Endothelial cell of umbilical vein (primary cell): ENCODE measurements around the gene KIN. TPM values are rescaled to one million over a fixed set of nuclear protein-coding genes. Genes with fewer than 3 reads are reported as not detected.
"Not testable (repeated sequence)": the region's sequence is repeated elsewhere in the genome, so short reads cannot be mapped to it uniquely, and the experiment has no call there.

Source experiments
- BruUV-seq: library from RNA; stranded (reverse); fragments of 400-500 nt; replicated peaks from 2 replicates; lab custom pipeline; 2021; lab: Mats Ljungman, UMichigan
- CTCF ChIA-PET: fragments of 300-600, 350-600 bp; sonication (Branson Sonifier 250); formaldehyde crosslinking; loops from one replicate; lab custom pipeline; 2021; ENCODE audit warnings: antibody characterized with exemption, inconsistent platforms; lab: Charles Lee
- POLR2A ChIA-PET: fragments of 300-600, 350-600 bp; sonication (Branson Sonifier 250); formaldehyde crosslinking; loops from one replicate; lab custom pipeline; 2021; ENCODE audit warnings: antibody characterized with exemption, inconsistent platforms; lab: Charles Lee
- DNase-seq: peaks from one replicate; pipeline ENCODE4 v3.0.0-alpha.2; 2011; ENCODE audit warnings: low read depth, low spot score
- FAIRE-seq: peaks from 2 replicates; lab custom pipeline; 2011; peaks lifted over from hg19 to GRCh38; lab: Jason Lieb, UNC
- H2AFZ ChIP-seq: 2 replicates; pipeline ENCODE4 v1.6.0; 2012; ENCODE audit warnings: low read depth, low read length, control low read depth, inconsistent platforms
- H3K27ac ChIP-seq: 2 replicates; pipeline ENCODE4 v1.5.1; 2011; ENCODE audit warnings: low read depth, mild to moderate bottlenecking, control low read depth, low read length, moderate library complexity; ENCODE audit not compliant: insufficient read depth
- H3K27me3 ChIP-seq, 2 experiments: 2 replicates each; pipeline versions ENCODE4 v1.6.0 to v1.6.1; 2011; ENCODE audit warnings: low read length in 2 of 2, mixed read lengths in 1 of 2; ENCODE audit not compliant: control insufficient read depth in 2 of 2, insufficient read depth in 2 of 2
- H3K36me3 ChIP-seq, 2 experiments: 2 replicates in 1 of 2; 3 replicates in 1 of 2; pipeline ENCODE4 v1.5.1; 2011; ENCODE audit warnings: low read length in 2 of 2, mild to moderate bottlenecking in 1 of 2, moderate library complexity in 1 of 2; ENCODE audit not compliant: control insufficient read depth in 2 of 2, insufficient read depth in 2 of 2; ENCODE audit errors: extremely low read depth in 1 of 2
- H3K4me1 ChIP-seq: 3 replicates; pipeline ENCODE4 v1.5.1; 2011; ENCODE audit warnings: mild to moderate bottlenecking, low read length; ENCODE audit not compliant: control insufficient read depth, insufficient read depth; ENCODE audit errors: extremely low read depth
- H3K4me2 ChIP-seq: 2 replicates; pipeline ENCODE4 v1.6.1; 2011; ENCODE audit warnings: low read length, control low read depth, mixed read lengths; ENCODE audit not compliant: insufficient read depth
- H3K4me3 ChIP-seq, 3 experiments: fragments of 200-600 bp in 1 of 3; sonication (generic), shearing (Covaris generic) in 1 of 3; replicated peaks in 1 of 3; 2 replicates each; pipeline ENCODE4 v1.5.1; 2011 to 2016; ENCODE audit warnings: control low read depth in 3 of 3, low read length in 3 of 3, mild to moderate bottlenecking in 2 of 3, inconsistent platforms in 1 of 3, low read depth in 1 of 3, moderate library complexity in 1 of 3; ENCODE audit not compliant: insufficient read depth in 1 of 3
- H3K79me2 ChIP-seq: 2 replicates; pipeline ENCODE4 v1.6.0; 2012; ENCODE audit warnings: low read length, inconsistent platforms; ENCODE audit not compliant: control insufficient read depth, insufficient read depth
- H3K9ac ChIP-seq: replicated peaks from 2 replicates; pipeline ENCODE3; 2011; ENCODE audit warnings: low read length, control low read depth; ENCODE audit not compliant: insufficient read depth; ENCODE audit errors: extremely low read depth
- H3K9me1 ChIP-seq: replicated peaks from 3 replicates; pipeline ENCODE4 v1.6.0; 2011; ENCODE audit warnings: mild to moderate bottlenecking, low read length; ENCODE audit not compliant: control insufficient read depth, insufficient read depth; ENCODE audit errors: extremely low read depth
- H3K9me3 ChIP-seq: replicated peaks from 2 replicates; pipeline ENCODE4 v1.5.1; 2012; ENCODE audit warnings: low read length, inconsistent platforms; ENCODE audit not compliant: control insufficient read depth, insufficient read depth
- H4K20me1 ChIP-seq: replicated peaks from 2 replicates; pipeline ENCODE3; 2011; ENCODE audit warnings: mild to moderate bottlenecking, low read length; ENCODE audit not compliant: control insufficient read depth, insufficient read depth; ENCODE audit errors: extremely low read depth
- CTCF ChIP-seq, 2 donors: IDR thresholded peaks; 1 replicate in 1 of 2; 2 replicates in 1 of 2; pipeline ENCODE4 v1.5.1; 2011; ENCODE audit warnings: low read length in 2 of 2, mild to moderate bottlenecking in 2 of 2, moderate library complexity in 2 of 2, control low read depth in 1 of 2, inconsistent platforms in 1 of 2, low read depth in 1 of 2; ENCODE audit not compliant: insufficient read depth in 1 of 2; ENCODE audit errors: extremely low read depth in 1 of 2
- EZH2 ChIP-seq: IDR thresholded peaks from 2 replicates; pipeline ENCODE4 v1.6.1; 2012; ENCODE audit warnings: borderline replicate concordance, low read depth, mild to moderate bottlenecking, moderate library complexity, low read length, inconsistent platforms; ENCODE audit not compliant: severe bottlenecking
- FOS ChIP-seq: IDR thresholded peaks from 2 replicates; pipeline ENCODE4 v1.6.1; 2011; ENCODE audit warnings: mild to moderate bottlenecking, low read length, moderate library complexity, borderline replicate concordance; ENCODE audit not compliant: insufficient read depth
- GATA2 ChIP-seq: IDR thresholded peaks from 2 replicates; pipeline ENCODE4 v1.7.0; 2011; ENCODE audit warnings: low read depth, mild to moderate bottlenecking, moderate library complexity, mixed read lengths, low read length; ENCODE audit not compliant: insufficient read length, insufficient read depth
- JUN ChIP-seq: IDR thresholded peaks from 2 replicates; pipeline ENCODE4 v1.6.1; 2011; ENCODE audit warnings: borderline replicate concordance, low read depth; ENCODE audit not compliant: insufficient read length, insufficient read depth
- MAX ChIP-seq: IDR thresholded peaks from 2 replicates; pipeline ENCODE4 v1.6.1; 2011; ENCODE audit not compliant: insufficient read depth, insufficient read length
- MYC ChIP-seq: IDR thresholded peaks from one replicate; pipeline ENCODE4 v1.6.1; 2011; ENCODE audit warnings: mild to moderate bottlenecking, low read depth, low read length
- POLR2A ChIP-seq: IDR thresholded peaks from 2 replicates; pipeline ENCODE4 v1.6.1; 2012; ENCODE audit warnings: low read depth, mild to moderate bottlenecking, control low read depth, low read length
- POLR2AphosphoS5 ChIP-seq: IDR thresholded peaks from 2 replicates; pipeline ENCODE4 v1.6.1; 2012; ENCODE audit warnings: low read depth, mild to moderate bottlenecking, control low read depth, low read length, moderate library complexity; ENCODE audit not compliant: insufficient read depth
- dilution Hi-C: fragments of 300-500 bp; cut with MboI; formaldehyde crosslinking; loops from one replicate; pipeline ENCODE4 v1.15.0; 2019; ENCODE audit warnings: low sequenced_read_pairs; ENCODE audit not compliant: extremely low pct_ligation_motif_present
- intact Hi-C: fragments of 100-400 bp; cut with micrococcal nuclease; formaldehyde crosslinking; loops from one replicate; pipeline ENCODE4 v1.10.0; 2022
- polyA plus RNA-seq, 4 experiments: library from polyadenylated mRNA; depleted of rRNA in 3 of 4; stranded (reverse) in 3 of 4; unstranded in 1 of 4; fragments of >200 nt; gene quantifications; 2 replicates each; pipeline versions ENCODE4 v1.2.1 to v1.2.3, GENCODE V29; 2011 to 2012; ENCODE audit warnings: missing spikeins in 1 of 4
- total RNA-seq: library from RNA; stranded (reverse); gene quantifications from 2 replicates; pipeline ENCODE4 v1.2.3, GENCODE V29; 2021

KIN gene
- total and polyA plus RNA-seq, 2 donors (not counting 3 experiments of a cell fraction or from before 2014, with no cell fraction given) = 2.6 to 14.4 TPM

GRCh38 chr10:7711075-7711474, 76.7 kb downstream of the KIN start:
- H3K36me3 ChIP-seq, H3K4me3 ChIP-seq, H3K9me1 ChIP-seq, H3K27ac ChIP-seq, H3K4me1 ChIP-seq, H3K27me3 ChIP-seq, H3K9ac ChIP-seq, H2AFZ ChIP-seq, H3K79me2 ChIP-seq, H4K20me1 ChIP-seq, CTCF ChIA-PET, intact Hi-C loops, BruUV-seq, H3K4me2 ChIP-seq, FAIRE-seq, DNase-seq, dilution Hi-C loops, H3K9me3 ChIP-seq, POLR2A ChIA-PET: not testable (repeated sequence)

- no TSS peak for BruUV-seq
- POLR2A ChIA-PET = no interaction called here
- TF ChIP-seq GATA2 (no peak), CTCF (IDR thresholded peaks at IDR 0.05; ENCODE audit: extremely low read depth in 1 of 2, insufficient read depth in 1 of 2, low read depth in 1 of 2, low read length in 2 of 2) (no peak), EZH2 (no peak), POLR2AphosphoS5 (no peak), JUN (no peak), FOS (no peak), MAX (no peak), MYC (no peak), POLR2A (no peak)
- H2AFZ ChIP-seq = no peak overlapping the region
- no peaks in the 10 kb centered on the region for H3K79me2 ChIP-seq
- H3K4me1 ChIP-seq = no peaks in the 10 kb centered on the region
- DNase-seq (no peak), FAIRE-seq (no peak)
- no peak overlapping the region for H3K4me3 ChIP-seq
- H3K36me3 ChIP-seq = no peaks in the 10 kb centered on the region
- CTCF ChIA-PET = no interaction called here
- intact Hi-C loops = no loop called here
- no peaks in the 10 kb centered on the region for H3K9me3 ChIP-seq
- dilution Hi-C loops = no loop called here
- H3K27ac ChIP-seq = no peak overlapping the region
- no peaks in the 10 kb centered on the region for H3K27me3 ChIP-seq
- H3K9ac ChIP-seq = no peak overlapping the region
- no peaks in the 10 kb centered on the region for H4K20me1 ChIP-seq
- no peaks in the 10 kb centered on the region for H3K9me1 ChIP-seq
- no peak overlapping the region for H3K4me2 ChIP-seq
Observed at GRCh38 chr10:7710446-7710845, 77.3 kb downstream of the KIN start.
